Suprapubic skin (tissue), 4 donors: ENCODE data around the gene SOHLH1.

ENCODE experiments used
- EP300 ChIP-seq: sonication (generic); formaldehyde crosslinking; IDR thresholded peaks from one replicate; pipeline ENCODE4 v1.6.1; 2017; ENCODE audit warnings: antibody characterized with exemption
- POLR2A ChIP-seq, 2 donors: fragments of 450-650 bp; IDR thresholded peaks; one replicate each; pipeline ENCODE4 v1.6.1; 2017; ENCODE audit warnings: antibody characterized with exemption in 2 of 2, mild to moderate bottlenecking in 2 of 2, moderate library complexity in 2 of 2
- POLR2AphosphoS5 ChIP-seq, 3 donors: sonication (generic); formaldehyde crosslinking; IDR thresholded peaks; one replicate each; pipeline ENCODE4 v1.6.1; 2017; ENCODE audit warnings: antibody characterized with exemption in 3 of 3
- TF ChIP-seq, protein P1 (sequence below), 2 donors: fragments of 200-600 bp in 1 of 2; fragments of 450-650 bp in 1 of 2; sonication (generic) in 1 of 2; IDR thresholded peaks; one replicate each; pipeline ENCODE4 v1.5.1; 2016 to 2019; ENCODE audit warnings: antibody characterized with exemption in 2 of 2, mild to moderate bottlenecking in 1 of 2, moderate library complexity in 1 of 2

DNA sequence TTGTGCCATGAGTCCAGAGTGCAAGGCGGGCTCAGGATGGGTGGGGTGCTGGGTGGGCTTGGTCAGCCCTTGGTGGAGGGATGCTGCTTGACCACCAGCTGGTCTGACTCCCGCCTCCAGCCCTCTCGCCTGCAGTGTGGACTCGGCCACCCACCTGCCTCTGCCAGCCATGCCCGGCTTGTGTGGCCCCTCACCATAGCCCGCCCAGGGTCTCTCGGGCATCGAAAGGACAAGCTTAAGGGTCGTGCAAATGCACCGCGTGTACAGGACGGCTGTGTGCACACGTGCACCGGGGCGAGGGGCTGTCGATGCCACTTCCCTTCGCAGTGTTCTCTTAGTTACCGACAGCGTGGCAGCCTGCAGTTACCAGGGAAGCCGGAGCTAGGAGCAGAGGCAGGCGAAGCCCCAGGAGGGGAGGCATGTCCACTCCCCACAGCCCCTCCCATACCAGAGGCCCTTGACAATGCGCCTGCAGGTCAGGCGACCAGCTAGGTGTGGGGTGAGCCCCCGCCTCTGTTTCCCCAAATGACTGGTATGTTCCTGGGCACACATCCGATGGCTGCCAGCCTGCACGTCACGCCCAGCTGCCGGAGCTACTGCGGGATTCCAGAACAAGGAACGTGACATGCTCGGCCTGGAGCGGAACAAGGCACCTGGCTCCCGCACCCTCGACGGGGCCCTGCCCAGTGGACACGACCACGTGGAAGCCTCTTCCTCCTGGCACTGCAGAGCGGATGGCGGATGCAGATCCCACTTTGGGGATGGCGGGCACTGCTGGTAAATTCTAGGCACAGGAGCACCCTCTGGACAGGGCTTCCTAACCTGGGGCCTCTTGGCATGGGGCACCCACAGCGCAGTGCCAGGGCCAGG lies 28.3 kb downstream of the SOHLH1 start:
- TF ChIP-seq EP300 (no peak), POLR2A (IDR thresholded peaks at IDR 0.05) (no peak), POLR2AphosphoS5 (IDR thresholded peaks at IDR 0.05) (no peak)
- TF ChIP-seq, protein P1, sequence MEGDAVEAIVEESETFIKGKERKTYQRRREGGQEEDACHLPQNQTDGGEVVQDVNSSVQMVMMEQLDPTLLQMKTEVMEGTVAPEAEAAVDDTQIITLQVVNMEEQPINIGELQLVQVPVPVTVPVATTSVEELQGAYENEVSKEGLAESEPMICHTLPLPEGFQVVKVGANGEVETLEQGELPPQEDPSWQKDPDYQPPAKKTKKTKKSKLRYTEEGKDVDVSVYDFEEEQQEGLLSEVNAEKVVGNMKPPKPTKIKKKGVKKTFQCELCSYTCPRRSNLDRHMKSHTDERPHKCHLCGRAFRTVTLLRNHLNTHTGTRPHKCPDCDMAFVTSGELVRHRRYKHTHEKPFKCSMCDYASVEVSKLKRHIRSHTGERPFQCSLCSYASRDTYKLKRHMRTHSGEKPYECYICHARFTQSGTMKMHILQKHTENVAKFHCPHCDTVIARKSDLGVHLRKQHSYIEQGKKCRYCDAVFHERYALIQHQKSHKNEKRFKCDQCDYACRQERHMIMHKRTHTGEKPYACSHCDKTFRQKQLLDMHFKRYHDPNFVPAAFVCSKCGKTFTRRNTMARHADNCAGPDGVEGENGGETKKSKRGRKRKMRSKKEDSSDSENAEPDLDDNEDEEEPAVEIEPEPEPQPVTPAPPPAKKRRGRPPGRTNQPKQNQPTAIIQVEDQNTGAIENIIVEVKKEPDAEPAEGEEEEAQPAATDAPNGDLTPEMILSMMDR (IDR thresholded peaks at IDR 0.05): no peak
